Common myeloid progenitor, CD34-positive (primary cell): ENCODE data around the gene CBX7. TPM values are rescaled to one million over a fixed set of nuclear protein-coding genes. Genes with fewer than 3 reads are reported as not detected.

ENCODE experiments used
- CTCF ChIA-PET: fragments of 350-600 bp; sonication (Branson Sonifier 250); formaldehyde crosslinking; loops from one replicate; lab custom pipeline; 2021; ENCODE audit warnings: antibody characterized with exemption; lab: Charles Lee
- POLR2A ChIA-PET: fragments of 350-600 bp; sonication (Branson Sonifier 250); formaldehyde crosslinking; loops from one replicate; lab custom pipeline; 2021; ENCODE audit warnings: antibody characterized with exemption; lab: Charles Lee
- DNase-seq, 3 donors: peaks; one replicate each; pipeline versions ENCODE4 v3.0.0 to v3.0.0-alpha.2; 2013
- H3K27ac ChIP-seq, 2 experiments: 1 replicate in 1 of 2; 2 replicates in 1 of 2; pipeline ENCODE4 v1.7.0; 2013; ENCODE audit warnings: inconsistent platforms in 2 of 2, low read length in 2 of 2, mild to moderate bottlenecking in 2 of 2, low read depth in 1 of 2, moderate library complexity in 1 of 2; ENCODE audit not compliant: severe bottlenecking in 2 of 2, insufficient read depth in 1 of 2, poor library complexity in 1 of 2
- H3K27me3 ChIP-seq, 5 experiments: replicated peaks in 2 of 5; 1 replicate in 3 of 5; 2 replicates in 2 of 5; pipeline versions ENCODE4 v1.6.1 to v1.7.0; 2013; ENCODE audit warnings: low read length in 4 of 5, mild to moderate bottlenecking in 2 of 5, moderate library complexity in 2 of 5, inconsistent platforms in 1 of 5; ENCODE audit not compliant: insufficient read depth in 5 of 5, control insufficient read depth in 4 of 5
- H3K36me3 ChIP-seq, 4 experiments: 1 replicate in 2 of 4; 2 replicates in 2 of 4; pipeline versions ENCODE4 v1.6.1 to v1.7.0; 2013; ENCODE audit warnings: low read length in 3 of 4, control low read depth in 1 of 4, mild to moderate bottlenecking in 1 of 4; ENCODE audit not compliant: control insufficient read depth in 4 of 4, insufficient read depth in 4 of 4
- H3K4me1 ChIP-seq, 4 experiments: 1 replicate in 3 of 4; 2 replicates in 1 of 4; pipeline versions ENCODE4 v1.6.1 to v1.7.1; 2013; ENCODE audit warnings: low read length in 3 of 4, mild to moderate bottlenecking in 3 of 4, control low read depth in 1 of 4, inconsistent platforms in 1 of 4, moderate library complexity in 1 of 4; ENCODE audit not compliant: control insufficient read depth in 4 of 4, insufficient read depth in 4 of 4; ENCODE audit errors: control extremely low read depth in 1 of 4
- H3K4me3 ChIP-seq, 7 experiments: 1 replicate in 4 of 7; 2 replicates in 3 of 7; pipeline versions ENCODE4 v1.5.1 to v1.7.0; 2013; ENCODE audit warnings: mild to moderate bottlenecking in 7 of 7, low read length in 6 of 7, moderate library complexity in 6 of 7, inconsistent platforms in 2 of 7, low read depth in 2 of 7, control low read depth in 1 of 7; ENCODE audit not compliant: insufficient read depth in 4 of 7, control insufficient read depth in 1 of 7; ENCODE audit errors: extremely low read depth in 1 of 7
- H3K9me3 ChIP-seq, 5 experiments: 1 replicate in 4 of 5; 2 replicates in 1 of 5; pipeline versions ENCODE4 v1.6.1 to v1.7.1; 2013; ENCODE audit warnings: low read length in 4 of 5, mild to moderate bottlenecking in 2 of 5, inconsistent platforms in 1 of 5, low read depth in 1 of 5, moderate library complexity in 1 of 5; ENCODE audit not compliant: control insufficient read depth in 4 of 5, insufficient read depth in 2 of 5; ENCODE audit errors: control extremely low read depth in 1 of 5
- WGBS: methylation state at CpG from one replicate; pipeline ENCODE4 v1.1.5; 2013; ENCODE audit not compliant: insufficient coverage; 5-methylcytosine and 5-hydroxymethylcytosine counted together
- polyA plus RNA-seq: library from polyadenylated mRNA; unstranded; fragments of 120-200 nt; gene quantifications from one replicate; pipeline ENCODE4 v1.2.1, GENCODE V29; 2013

The CBX7 gene
- 5.6 TPM for polyA plus RNA-seq

DNA sequence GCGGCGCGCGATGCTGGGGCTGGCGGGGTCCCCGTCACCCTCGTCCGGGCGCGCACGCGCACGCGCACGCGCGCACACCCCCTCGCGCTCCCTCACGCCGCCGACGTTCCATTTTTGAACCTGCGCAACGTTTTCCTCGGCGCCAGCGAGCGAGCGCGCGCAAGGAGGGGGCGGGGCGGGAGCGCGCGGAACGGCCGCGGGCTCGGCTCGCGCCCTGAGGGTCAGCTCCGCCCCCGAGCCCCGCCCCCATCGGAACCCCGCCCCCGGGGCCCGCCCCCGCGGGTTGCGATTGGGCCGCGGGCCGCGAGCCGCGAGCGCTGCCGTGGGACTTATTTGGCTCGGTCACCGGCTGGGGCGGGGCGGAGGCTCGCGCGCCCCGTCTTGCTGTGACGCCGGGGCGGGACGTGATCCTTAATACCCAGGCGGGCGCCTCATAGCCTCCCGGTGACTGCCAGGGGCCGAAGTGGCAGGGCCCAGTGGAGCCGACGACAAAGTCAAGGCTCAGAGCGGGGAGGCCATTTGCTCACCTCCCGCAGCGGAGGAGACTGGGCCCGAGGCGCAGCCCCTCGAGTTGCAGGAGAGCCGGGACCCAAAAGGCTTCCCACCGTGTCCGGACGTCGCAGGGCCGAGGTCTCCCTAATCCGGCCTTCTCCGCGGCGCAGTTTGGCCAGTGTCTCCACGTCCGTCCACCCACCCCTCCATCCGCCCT lies at the start of gene CBX7:
CBX7 (minus strand) TSS at position 170 of the 709 bp plus-strand sequence. CDS start 236 bp downstream, outside the sequence.
- peak; percentile 84 to 90 (median 89) for DNase-seq
- H3K27ac ChIP-seq = peak within 1 kb of the TSS in 1 of 2 experiments; percentile 64
- peaks cover 0 to 22% (median 14%) of the 10 kb centered on the region in 4 experiments for H3K4me1 ChIP-seq
- POLR2A ChIA-PET = interaction anchor here (0.6 to 2.3 kb wide), 3 partner anchors 10 to 167 kb away, joined by 3 to 7 read pairs (median 3); partner anchors contain the start of gene RPL3
- H3K36me3 ChIP-seq = peaks cover 0 to 6% (median 4%) of the 10 kb centered on the region in 4 experiments
- WGBS = 1% methylated on average over 52 of the region's 98 CpGs
- peak within 1 kb of the TSS; percentile 46 to 84 (median 64) for H3K4me3 ChIP-seq
- CTCF ChIA-PET = no interaction called here
- peaks cover 9 to 29% (median 14%) of the 10 kb centered on the region in 5 experiments for H3K27me3 ChIP-seq
- no peaks in the 10 kb centered on the region for H3K9me3 ChIP-seq

DNA sequence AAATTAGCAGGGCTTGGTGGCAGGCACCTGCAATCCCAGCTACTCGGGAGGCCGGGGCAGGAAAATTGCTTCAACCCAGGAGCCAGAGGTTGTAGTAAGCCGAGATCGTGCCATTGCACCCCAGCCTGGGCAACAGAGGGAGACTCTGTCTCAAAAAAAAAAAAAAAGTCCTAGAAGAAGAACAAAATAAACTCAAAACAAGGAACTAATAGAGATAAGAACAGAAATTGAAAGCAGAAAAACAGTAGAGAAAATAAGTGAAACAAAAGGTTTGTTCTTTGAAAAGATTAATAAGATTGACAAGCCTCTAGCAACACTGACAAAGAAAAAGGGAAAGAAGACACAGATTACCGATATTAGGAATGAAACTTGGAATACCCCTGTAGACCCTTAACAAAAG lies 45.1 kb upstream of the CBX7 start:
- peaks cover 3 to 28% (median 5%) of the 10 kb centered on the region in 5 experiments for H3K9me3 ChIP-seq
- CTCF ChIA-PET = no interaction called here
- no peak overlapping the region for H3K27ac ChIP-seq
- H3K36me3 ChIP-seq = no peaks in the 10 kb centered on the region
- POLR2A ChIA-PET = no interaction called here
- H3K27me3 ChIP-seq = peaks cover 0 to 10% (median 5%) of the 10 kb centered on the region in 5 experiments
- WGBS = 93% methylated on average over 3 of the region's 5 CpGs
- no peaks in the 10 kb centered on the region for H3K4me1 ChIP-seq
- H3K4me3 ChIP-seq = no peak overlapping the region
- DNase-seq = no peak

DNA sequence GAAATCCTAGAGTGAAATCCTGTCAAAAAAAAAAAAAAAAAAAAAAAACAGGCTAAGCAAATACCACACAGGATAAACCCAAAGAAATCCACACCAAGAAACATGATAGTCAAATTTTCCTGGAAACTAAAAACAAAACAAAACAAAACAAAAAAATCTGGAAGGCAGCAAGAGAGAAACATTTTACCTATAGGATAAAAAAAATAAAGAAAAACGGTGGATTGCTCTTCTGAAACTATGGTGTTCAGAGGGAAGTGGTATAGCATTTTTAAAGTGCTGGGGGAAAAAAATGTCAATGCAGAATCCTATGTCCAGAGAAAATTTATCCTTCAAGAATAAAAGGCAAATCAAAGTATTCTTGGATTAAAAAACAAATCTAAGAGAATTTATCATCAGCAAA lies 41.6 kb upstream of the CBX7 start:
- H3K4me3 ChIP-seq = no peak overlapping the region
- CTCF ChIA-PET = no interaction called here
- H3K36me3 ChIP-seq = no peaks in the 10 kb centered on the region
- DNase-seq = peak in 1 of 3 donors; percentile 22
- POLR2A ChIA-PET = no interaction called here
- no peaks in the 10 kb centered on the region for H3K4me1 ChIP-seq
- H3K27ac ChIP-seq = no peak overlapping the region
- H3K9me3 ChIP-seq = peaks cover 3 to 27% (median 4%) of the 10 kb centered on the region in 5 experiments
- peaks cover 0 to 6% (median 6%) of the 10 kb centered on the region in 5 experiments for H3K27me3 ChIP-seq
- WGBS = no CpG with 5 or more reads among the region's 1 CpG

DNA sequence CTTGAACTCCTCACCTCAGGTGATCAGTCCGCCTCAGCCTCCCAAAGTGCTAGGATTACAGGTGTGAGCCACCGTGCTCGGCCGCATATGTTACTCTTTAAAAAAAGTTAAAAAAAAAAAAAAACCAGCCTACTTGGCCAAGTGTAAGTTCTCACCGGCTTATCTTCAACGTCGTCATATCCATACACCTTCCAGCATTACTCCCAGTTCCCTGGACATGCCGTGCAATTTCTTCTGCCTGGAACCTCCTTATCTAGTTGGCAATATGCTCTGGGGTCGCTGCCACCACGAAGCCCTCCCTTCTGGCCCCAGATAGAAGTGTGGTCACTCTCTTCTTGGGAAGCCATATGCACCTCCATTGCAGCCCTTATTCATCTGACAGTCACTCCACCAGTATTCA lies 36.3 kb upstream of the CBX7 start:
- Histone ChIP-seq H3K9me3 (peaks cover 0 to 15% (median 5%) of the 10 kb centered on the region in 5 experiments), H3K36me3 (no peaks in the 10 kb centered on the region), H3K27me3 (peaks cover 0 to 29% (median 16%) of the 10 kb centered on the region in 5 experiments), H3K4me3 (no peak overlapping the region), H3K27ac (no peak overlapping the region), H3K4me1 (no peaks in the 10 kb centered on the region)
- 91% methylated on average over 6 of the region's 10 CpGs for WGBS
- ChIA-PET CTCF (no interaction called here), POLR2A (no interaction called here)
- DNase-seq = no peak

DNA sequence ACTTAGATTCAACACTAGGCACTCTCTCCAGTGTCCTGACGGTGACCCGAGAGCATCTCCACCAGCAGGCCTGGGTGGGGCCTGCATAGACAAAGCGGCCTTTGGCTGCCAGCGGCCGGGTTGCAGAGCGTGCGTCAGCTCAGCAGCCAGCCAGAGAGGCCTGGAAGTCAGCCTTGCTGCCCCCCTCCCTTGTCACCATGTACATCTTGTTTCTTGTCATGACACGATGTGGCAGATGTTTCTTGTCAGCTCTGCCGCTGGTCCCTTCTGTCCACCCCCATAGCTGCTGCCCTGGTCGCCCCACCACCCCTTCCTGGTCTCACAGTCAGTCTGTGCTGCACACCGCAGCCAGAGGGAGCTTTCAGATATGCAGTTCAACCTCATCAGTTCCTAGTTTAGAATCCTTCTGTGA lies 33.1 kb upstream of the CBX7 start:
- Histone ChIP-seq H3K4me3 (no peak overlapping the region), H3K27me3 (peaks cover 0 to 34% (median 11%) of the 10 kb centered on the region in 5 experiments), H3K27ac (no peak overlapping the region), H3K36me3 (no peaks in the 10 kb centered on the region), H3K4me1 (no peaks in the 10 kb centered on the region), H3K9me3 (peaks cover 0 to 13% (median 7%) of the 10 kb centered on the region in 5 experiments)
- whole genome bisulfite sequencing = 93% methylated on average over 11 of the region's 11 CpGs
- POLR2A ChIA-PET = no interaction called here
- CTCF ChIA-PET = interaction anchor here (1.4 kb wide), 1 partner anchor 122 kb away, joined by 3 read pairs; no protein-coding TSS in a partner anchor
- DNase-seq = peak in 1 of 3 donors; percentile 25

DNA sequence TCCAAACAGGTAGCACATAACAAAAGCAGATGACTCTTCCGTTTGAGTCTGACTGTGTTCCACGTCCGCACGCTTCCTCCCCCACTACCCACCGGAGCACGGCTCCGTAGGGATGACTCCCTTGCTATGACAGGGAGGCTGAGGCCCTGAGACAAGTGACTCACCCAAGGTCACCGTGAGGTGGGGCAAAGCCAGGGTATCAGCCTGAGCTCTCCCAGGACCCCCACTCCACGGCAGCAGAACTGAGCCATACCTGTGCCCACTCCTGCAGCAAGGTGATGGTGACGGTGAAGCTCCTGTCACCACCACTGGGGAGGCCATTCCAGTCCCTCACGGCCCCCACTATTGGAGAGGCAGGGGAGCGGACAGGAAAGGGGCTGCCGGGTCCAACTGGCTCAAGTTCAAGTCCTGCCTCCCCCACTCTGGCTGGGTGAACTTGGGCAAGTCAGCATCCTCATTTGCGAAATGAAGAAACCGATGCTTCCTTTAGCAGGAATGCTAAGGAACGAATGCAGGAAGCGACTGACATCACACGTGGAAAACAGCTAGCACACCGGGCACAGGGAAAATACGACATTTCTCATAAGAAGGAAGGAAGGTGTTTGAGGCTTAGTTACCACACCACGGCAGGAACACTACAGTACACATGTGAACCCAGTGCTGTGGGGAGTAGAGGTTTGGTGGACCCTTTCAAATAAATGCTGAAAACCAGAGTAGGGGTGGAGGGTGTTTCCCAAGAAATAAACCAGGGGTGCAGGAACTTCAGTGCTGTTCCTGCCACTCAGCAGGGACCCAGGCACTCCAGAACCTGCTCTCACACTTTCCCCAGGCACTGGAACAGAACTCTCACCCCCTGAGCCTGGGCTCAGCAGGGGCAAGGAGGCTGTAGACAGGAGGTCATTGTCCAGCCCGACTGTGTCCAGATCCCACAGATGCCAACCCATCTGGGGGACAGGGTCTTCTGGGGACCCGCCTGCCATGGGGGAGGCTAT lies 32.4 kb upstream of the CBX7 start:
- Histone ChIP-seq H3K9me3 (peaks cover 0 to 13% (median 7%) of the 10 kb centered on the region in 5 experiments), H3K27me3 (peaks cover 0 to 34% (median 11%) of the 10 kb centered on the region in 5 experiments), H3K36me3 (no peaks in the 10 kb centered on the region), H3K27ac (no peak overlapping the region), H3K4me3 (no peak overlapping the region), H3K4me1 (no peaks in the 10 kb centered on the region)
- 72% methylated on average over 18 of the region's 23 CpGs for WGBS
- CTCF ChIA-PET = interaction anchor here (1.0 to 1.5 kb wide), 3 partner anchors 8 to 122 kb away, joined by 3 read pairs; no protein-coding TSS in a partner anchor
- POLR2A ChIA-PET = no interaction called here
- DNase-seq = no peak
